Neural cell (in vitro differentiated cells): ENCODE data around the gene AFAP1.

Experiments
- CTCF ChIP-seq: fragments of 450-650 bp; IDR thresholded peaks from 2 replicates; pipeline ENCODE4 v1.5.1; 2014; ENCODE audit warnings: antibody characterized with exemption, mild to moderate bottlenecking, moderate library complexity; ENCODE audit not compliant: poor library complexity, severe bottlenecking
- EZH2 ChIP-seq: fragments of 200-600, 300-800 bp; shearing (Covaris generic), sonication (generic); IDR thresholded peaks from 2 replicates; pipeline ENCODE4 v1.6.1; 2014; ENCODE audit warnings: antibody characterized with exemption, low read length, borderline replicate concordance, mild to moderate bottlenecking; ENCODE audit not compliant: insufficient read depth, poor library complexity, severe bottlenecking
- POLR2AphosphoS5 ChIP-seq: IDR thresholded peaks from 2 replicates; pipeline ENCODE4 v1.6.1; 2012

- TF ChIP-seq CTCF (no peak), POLR2AphosphoS5 (no peak), EZH2 (no peak)
Observed at GRCh38 chr4:7872264-7872771, 67.3 kb downstream of the AFAP1 start.
